ENCODE results near the gene LPIN3. TPM values are rescaled to one million over a fixed set of nuclear protein-coding genes. Genes with fewer than 3 reads are reported as not detected.

LPIN3 gene
- total RNA-seq, 1 donor from 2014 or later = 2.8 TPM

GRCh38 chr20:41304424-41305079 lies 36.1 kb upstream of the LPIN3 start:
- H3K27ac ChIP-seq = no peak overlapping the region
- no peaks in the 10 kb centered on the region for H3K79me2 ChIP-seq (ENCODE audit: low read depth)
- no peaks in the 10 kb centered on the region for H3K27me3 ChIP-seq
- no peaks in the 10 kb centered on the region for H3F3A ChIP-seq (ENCODE audit: low read depth)
- H3K9ac ChIP-seq = no peak overlapping the region
- H3K36me3 ChIP-seq = no peaks in the 10 kb centered on the region
- no peaks in the 10 kb centered on the region for H3K9me3 Mint-ChIP-seq
- peaks cover 2% of the 10 kb centered on the region for H3K27me3 Mint-ChIP-seq (ENCODE audit: insufficient read depth, low read depth)
- H2AFZ ChIP-seq (replicated peaks) = no peak overlapping the region
- no peaks in the 10 kb centered on the region for H3K9me3 ChIP-seq (ENCODE audit: low read depth)
- no peak overlapping the region for H3K4me3 Mint-ChIP-seq
- no peaks in the 10 kb centered on the region for H3K36me3 Mint-ChIP-seq
- TF ChIP-seq EZH2 (IDR thresholded peaks at IDR 0.05) = no peak
- no peak for TF ChIP-seq CTCF (IDR thresholded peaks at IDR 0.05)
- TF ChIP-seq EZH2phosphoT487 (IDR thresholded peaks at IDR 0.05) = no peak
- H3K4me1 ChIP-seq = no peaks in the 10 kb centered on the region
- H3K4me1 Mint-ChIP-seq = peaks cover 12% of the 10 kb centered on the region
- no peak overlapping the region for H3K4me3 ChIP-seq
- H4K20me1 ChIP-seq (ENCODE audit: low read depth) = no peaks in the 10 kb centered on the region
- no peak for DNase-seq (ENCODE audit: low spot score)
- no peak overlapping the region for H3K4me2 ChIP-seq
- no peak overlapping the region for H3K27ac Mint-ChIP-seq

GRCh38 chr20:41306061-41306727 lies 34.4 kb upstream of the LPIN3 start:
- no peak for TF ChIP-seq EZH2 (IDR thresholded peaks at IDR 0.05)
- no peak for TF ChIP-seq EZH2phosphoT487 (IDR thresholded peaks at IDR 0.05)
- no peak for TF ChIP-seq CTCF (IDR thresholded peaks at IDR 0.05)
- no peaks in the 10 kb centered on the region for H4K20me1 ChIP-seq (ENCODE audit: low read depth)
- Mint-ChIP-seq H3K4me1 (peaks cover 6% of the 10 kb centered on the region), H3K4me3 (no peak overlapping the region), H3K36me3 (no peaks in the 10 kb centered on the region), H3K9me3 (no peaks in the 10 kb centered on the region), H3K27me3 (ENCODE audit: insufficient read depth, low read depth) (no peaks in the 10 kb centered on the region), H3K27ac (no peak overlapping the region)
- no peak for DNase-seq (ENCODE audit: low spot score)
- no peaks in the 10 kb centered on the region for H3K27me3 ChIP-seq
- no peak overlapping the region for H3K9ac ChIP-seq
- H3K4me1 ChIP-seq = no peaks in the 10 kb centered on the region
- H3K4me3 ChIP-seq = no peak overlapping the region
- H2AFZ ChIP-seq (replicated peaks) = no peak overlapping the region
- H3K36me3 ChIP-seq = no peaks in the 10 kb centered on the region
- H3K79me2 ChIP-seq (ENCODE audit: low read depth) = no peaks in the 10 kb centered on the region
- no peaks in the 10 kb centered on the region for H3K9me3 ChIP-seq (ENCODE audit: low read depth)
- no peaks in the 10 kb centered on the region for H3F3A ChIP-seq (ENCODE audit: low read depth)
- no peak overlapping the region for H3K27ac ChIP-seq
- H3K4me2 ChIP-seq = no peak overlapping the region

- Histone ChIP-seq H3K36me3 (no peaks in the 10 kb centered on the region), H3K27ac (no peak overlapping the region), H3K4me3 (no peak overlapping the region), H3K27me3 (no peaks in the 10 kb centered on the region), H2AFZ (replicated peaks) (no peak overlapping the region), H4K20me1 (ENCODE audit: low read depth) (no peaks in the 10 kb centered on the region), H3K9ac (no peak overlapping the region), H3K4me2 (no peak overlapping the region), H3K79me2 (ENCODE audit: low read depth) (no peaks in the 10 kb centered on the region), H3K4me1 (no peaks in the 10 kb centered on the region), H3K9me3 (ENCODE audit: low read depth) (no peaks in the 10 kb centered on the region), H3F3A (ENCODE audit: low read depth) (no peaks in the 10 kb centered on the region)
- Mint-ChIP-seq H3K4me3 (no peak overlapping the region), H3K36me3 (no peaks in the 10 kb centered on the region), H3K4me1 (peaks cover 6% of the 10 kb centered on the region), H3K27me3 (ENCODE audit: insufficient read depth, low read depth) (no peaks in the 10 kb centered on the region), H3K9me3 (no peaks in the 10 kb centered on the region), H3K27ac (no peak overlapping the region)
- no peak for DNase-seq (ENCODE audit: low spot score)
- TF ChIP-seq CTCF (IDR thresholded peaks at IDR 0.05) = no peak
- no peak for TF ChIP-seq EZH2phosphoT487 (IDR thresholded peaks at IDR 0.05)
- no peak for TF ChIP-seq EZH2 (IDR thresholded peaks at IDR 0.05)
These were observed 33.6 kb upstream of the LPIN3 start for GRCh38 chr20:41307021-41307420.
